NCI-H69 (cell line): ENCODE data around the gene DPEP1.
"Not testable (repeated sequence)": the region's sequence is repeated elsewhere in the genome, so short reads cannot be mapped to it uniquely, and the experiment has no call there.

ENCODE experiments used
- DNase-seq: peaks from one replicate; lab custom pipeline; 2025; lab: John Stamatoyannopoulos, UW

Gene DPEP1

DNA sequence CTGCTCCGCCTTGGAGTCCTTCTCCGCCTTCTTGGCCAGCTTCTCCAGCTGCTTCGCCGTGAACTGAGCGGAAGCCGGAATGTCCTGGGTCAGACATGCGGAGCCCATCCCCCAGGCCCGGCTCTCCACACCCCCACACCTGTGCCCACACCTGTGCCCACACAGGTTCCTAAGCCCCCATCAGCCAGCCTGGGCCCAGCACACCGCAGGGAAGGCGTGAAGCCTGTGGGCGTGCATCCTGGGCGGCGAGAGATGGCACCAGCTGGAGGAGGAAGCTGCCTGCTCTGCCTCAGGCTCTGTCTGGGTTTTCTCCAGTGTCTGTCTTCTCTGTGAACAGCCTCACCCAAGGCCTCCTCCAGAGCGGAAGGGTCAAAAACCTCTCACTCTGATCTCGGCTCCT is 38.1 kb downstream of the DPEP1 start:
- no peak for DNase-seq

DNA sequence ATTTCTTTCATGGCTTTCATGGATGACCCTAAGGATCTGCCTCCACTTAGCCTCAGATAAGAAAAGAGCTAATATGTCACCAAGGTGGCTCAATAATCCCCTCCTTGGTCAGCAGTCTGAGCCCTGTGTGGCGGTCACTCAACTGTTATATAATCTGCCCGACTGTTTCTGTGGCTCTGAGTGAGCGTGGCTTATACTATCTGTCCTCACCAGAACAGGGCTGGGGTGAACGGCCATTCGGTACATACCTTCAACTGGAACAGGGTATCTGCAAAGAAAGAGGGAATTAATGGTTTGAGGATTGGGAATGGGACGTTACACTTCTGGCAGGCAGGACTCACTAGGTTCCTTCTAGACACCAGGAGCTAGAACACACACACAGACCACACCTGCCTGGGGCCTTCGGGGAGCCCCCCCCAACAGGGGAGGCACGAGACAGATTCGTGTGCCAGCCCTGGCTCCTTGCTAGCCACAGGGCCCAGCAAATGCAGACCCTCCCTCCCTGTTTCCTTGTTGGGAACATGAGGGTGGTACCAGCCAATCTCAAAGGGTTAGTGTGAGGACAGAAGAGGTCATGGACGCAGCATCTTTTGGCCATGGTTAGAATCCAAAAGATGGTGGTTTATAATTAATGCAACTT is 40.3 kb downstream of the DPEP1 start:
- DNase-seq = no peak

- DNase-seq = no peak
Measured at GRCh38 chr16:89655062-89655643, 41.7 kb downstream of the DPEP1 start.

- no peak for DNase-seq
Measured at GRCh38 chr16:89656435-89657121, 43.1 kb downstream of the DPEP1 start.

- peak; percentile 91 for DNase-seq
Measured at GRCh38 chr16:89657442-89658220, 44.2 kb downstream of the DPEP1 start, which contains the start of the genes CHMP1A and SPATA33. CHMP1A (minus strand) TSS chr16:89657708; CDS start chr16:89657588, 120 bp downstream. SPATA33 (plus strand) TSS chr16:89657836; CDS start chr16:89657912, 76 bp downstream.

DNA sequence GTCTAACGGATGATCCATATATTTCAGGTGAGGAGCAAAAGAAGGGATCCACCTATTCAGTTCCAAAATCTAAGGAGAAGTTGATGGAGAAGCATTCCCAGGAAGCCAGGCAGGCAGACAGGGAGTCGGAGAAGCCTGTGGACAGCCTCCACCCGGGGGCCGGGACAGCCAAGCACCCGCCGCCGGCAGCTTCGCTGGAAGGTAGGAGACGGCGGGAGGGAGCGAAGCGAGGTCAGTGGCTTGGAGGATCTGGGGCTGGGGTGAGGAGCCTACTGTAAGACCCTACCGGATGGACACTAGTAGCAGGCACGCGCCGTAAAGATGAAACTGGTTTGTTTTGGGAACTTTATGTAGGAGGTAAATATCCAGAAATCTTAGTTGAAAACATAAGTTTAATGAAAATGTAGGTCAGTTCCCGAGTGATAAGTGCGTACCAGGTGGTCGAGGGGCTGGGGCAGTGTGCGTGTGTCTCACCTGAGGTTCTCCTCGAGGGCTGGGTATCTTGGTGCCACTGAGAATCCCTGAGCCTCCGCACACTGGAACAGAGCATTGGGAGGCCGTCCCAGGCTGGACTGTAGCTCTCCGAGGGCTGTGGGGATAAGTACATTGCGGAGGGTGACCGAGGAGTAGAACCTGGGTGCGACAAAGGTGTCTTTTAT is 44.9 kb downstream of the DPEP1 start:
- peak; percentile 35 for DNase-seq

DNA sequence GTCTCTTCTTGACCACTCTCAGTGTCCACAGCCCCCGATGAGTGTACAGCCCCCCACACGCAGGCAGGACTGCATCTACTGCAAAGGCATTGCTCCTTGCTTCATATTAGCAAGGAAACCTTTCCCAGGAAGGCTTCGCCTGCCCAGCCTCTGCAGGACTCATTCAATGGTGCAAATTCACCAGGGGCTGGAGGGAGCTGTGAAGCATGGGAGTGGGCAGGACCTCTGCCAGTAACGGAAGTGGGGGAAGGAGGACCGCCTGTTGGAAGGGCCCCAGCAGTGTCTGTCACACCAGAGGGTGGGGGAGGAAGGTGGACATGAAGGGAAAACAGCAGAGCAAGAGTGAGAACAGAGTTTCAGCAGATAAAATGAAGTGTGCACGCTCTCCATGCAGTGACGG is 46.7 kb downstream of the DPEP1 start:
- no peak for DNase-seq

DNA sequence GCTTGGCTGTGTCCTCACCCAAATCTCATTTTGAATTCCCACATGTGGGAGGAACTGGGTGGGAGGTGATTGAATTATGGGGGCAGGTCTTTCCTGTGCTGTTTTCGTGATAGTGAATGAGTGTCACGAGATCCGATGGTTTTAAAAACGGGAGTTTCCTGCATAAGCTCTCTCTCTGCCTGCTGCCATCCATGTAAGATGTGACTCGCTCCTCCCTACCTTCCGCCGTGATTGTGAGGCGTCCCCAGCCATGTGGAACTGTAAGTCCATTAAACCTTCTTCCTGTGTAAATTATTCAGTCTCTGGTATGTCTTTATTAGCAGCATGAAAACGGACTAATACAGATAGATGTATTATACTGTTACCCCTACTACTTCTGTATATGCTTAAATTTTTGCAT is 47.8 kb downstream of the DPEP1 start:
- no peak for DNase-seq

- DNase-seq = not testable (repeated sequence)
Measured at GRCh38 chr16:89664238-89664637, 50.8 kb downstream of the DPEP1 start.

DNA sequence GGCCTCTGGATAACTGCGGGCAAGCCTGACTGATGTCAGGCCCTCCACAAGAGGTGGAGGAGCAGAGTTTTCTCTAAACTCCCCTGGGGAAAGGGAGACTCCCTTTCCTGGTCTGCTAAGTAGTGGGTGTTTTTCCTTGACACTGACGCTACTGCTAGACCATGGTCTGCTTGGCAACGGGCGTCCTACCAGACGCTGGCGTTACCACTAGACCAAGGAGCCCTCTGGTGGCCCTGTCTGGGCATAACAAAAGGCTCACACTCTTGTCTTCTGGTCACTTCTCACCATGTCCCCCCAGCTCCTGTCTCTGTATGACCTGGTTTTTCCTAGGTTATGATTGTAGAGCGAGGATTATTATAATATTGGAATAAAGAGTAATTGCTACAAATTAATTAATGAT is 53.6 kb downstream of the DPEP1 start:
- peak; percentile 9 for DNase-seq

GRCh38 chr16:89667633-89668032 is 54.2 kb downstream of the DPEP1 start:
- DNase-seq = no peak

GRCh38 chr16:89668790-89669158 is 55.3 kb downstream of the DPEP1 start:
- no peak for DNase-seq

GRCh38 chr16:89669755-89670154 is 56.3 kb downstream of the DPEP1 start:
- DNase-seq = no peak

- DNase-seq = no peak
Measured at GRCh38 chr16:89670496-89671431, 57.3 kb downstream of the DPEP1 start.

- not testable (repeated sequence) for DNase-seq
Measured at GRCh38 chr16:89671565-89671964, 58.1 kb downstream of the DPEP1 start.

- no peak for DNase-seq
Measured at GRCh38 chr16:89672177-89672941, 58.9 kb downstream of the DPEP1 start.

DNA sequence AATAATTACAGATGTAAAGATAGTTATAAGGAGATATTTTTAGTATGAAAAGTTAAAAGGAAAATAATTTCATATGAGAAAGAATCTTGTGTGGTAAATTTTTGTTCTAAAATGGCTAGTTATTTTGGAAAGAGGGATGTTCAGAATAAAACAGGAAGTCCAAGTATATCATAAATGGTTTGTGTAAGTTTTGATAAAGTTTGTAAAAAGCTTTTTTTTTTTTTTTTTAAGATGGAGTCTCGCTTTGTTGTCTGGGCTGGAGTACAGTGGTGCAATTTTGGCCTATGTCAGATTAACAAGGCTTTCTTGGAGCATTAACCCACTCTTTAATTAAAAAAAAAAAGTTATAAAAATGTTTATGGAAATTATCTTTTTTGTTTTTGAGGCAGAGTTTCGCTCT is 64.8 kb downstream of the DPEP1 start:
- DNase-seq = no peak

GRCh38 chr16:89685916-89686315 is 72.5 kb downstream of the DPEP1 start:
- no peak for DNase-seq

DNA sequence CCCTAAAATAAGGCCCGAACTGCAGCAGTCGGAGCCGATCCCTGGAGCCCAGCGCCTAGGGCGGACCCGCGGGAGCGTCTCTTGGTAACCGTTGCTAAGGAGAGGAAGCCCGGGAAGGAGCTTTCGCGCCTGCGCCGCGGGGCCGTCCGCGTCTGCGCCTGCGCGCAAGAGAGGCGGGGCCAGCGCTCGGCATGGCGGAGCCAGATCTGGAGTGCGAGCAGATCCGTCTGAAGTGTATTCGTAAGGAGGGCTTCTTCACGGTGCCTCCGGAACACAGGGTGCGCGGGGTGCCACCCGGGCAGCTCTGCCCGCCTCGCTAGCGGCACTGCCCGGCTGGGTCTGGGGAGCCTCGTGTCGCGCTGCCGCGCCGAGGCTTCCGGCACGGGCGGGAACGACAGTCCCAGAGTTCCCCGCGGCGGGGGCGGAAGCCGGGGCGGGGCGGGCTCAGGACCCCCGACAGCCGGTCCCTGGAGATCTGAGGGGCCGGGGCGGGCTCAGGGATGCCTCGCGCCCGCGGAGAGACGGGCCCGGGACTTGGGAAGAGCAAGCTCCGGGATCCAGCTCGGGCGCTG is 73.2 kb downstream of the DPEP1 start, which contains the start of gene CDK10:
TSS of gene CDK10 (plus strand) at position 170 of the 572 bp plus-strand sequence. CDS start at position 192, 22 bp downstream.
- peak; percentile 91 for DNase-seq
